Spleen (tissue), 11 donors: Measurements from ENCODE around the gene CDH19. TPM values are rescaled to one million over a fixed set of nuclear protein-coding genes. Genes with fewer than 3 reads are reported as not detected.

Source experiments
- DNase-seq: peaks from one replicate; pipeline ENCODE4 v3.0.0-alpha.2; 2020
- H3K27ac ChIP-seq, 8 donors: fragments of 200-600 bp; sonication (generic) in 7 of 8; 1 replicate in 4 of 8; 2 replicates in 4 of 8; pipeline versions ENCODE4 v1.5.0 to v1.8.0; 2016 to 2021; ENCODE audit warnings: inconsistent platforms in 4 of 8, mild to moderate bottlenecking in 4 of 8, moderate library complexity in 1 of 8
- H3K27me3 ChIP-seq, 7 donors: fragments of 200-600 bp; sonication (generic) in 6 of 7; replicated peaks in 1 of 7; 1 replicate in 4 of 7; 2 replicates in 3 of 7; pipeline versions ENCODE4 v1.5.0 to v1.8.0; 2016 to 2021; ENCODE audit warnings: inconsistent platforms in 3 of 7, mild to moderate bottlenecking in 1 of 7
- H3K36me3 ChIP-seq, 6 donors: fragments of 200-600 bp; sonication (generic) in 5 of 6; 1 replicate in 4 of 6; 2 replicates in 2 of 6; pipeline versions ENCODE4 v1.5.0 to v1.8.0; 2016 to 2021; ENCODE audit warnings: inconsistent platforms in 2 of 6
- H3K4me1 ChIP-seq, 6 donors: fragments of 200-600 bp; sonication (generic) in 5 of 6; 1 replicate in 3 of 6; 2 replicates in 3 of 6; pipeline versions ENCODE4 v1.5.0 to v1.8.0; 2016 to 2021; ENCODE audit warnings: inconsistent platforms in 3 of 6
- H3K4me3 ChIP-seq, 8 donors: fragments of 200-600 bp; sonication (generic) in 7 of 8; 1 replicate in 4 of 8; 2 replicates in 4 of 8; pipeline versions ENCODE4 v1.5.0 to v1.8.0; 2016 to 2021; ENCODE audit warnings: inconsistent platforms in 4 of 8, mild to moderate bottlenecking in 4 of 8, moderate library complexity in 2 of 8
- H3K9me3 ChIP-seq, 8 donors: fragments of 200-600 bp; sonication (generic) in 7 of 8; 1 replicate in 4 of 8; 2 replicates in 4 of 8; pipeline versions ENCODE4 v1.5.0 to v1.8.0; 2016 to 2021; ENCODE audit warnings: inconsistent platforms in 4 of 8
- CTCF ChIP-seq, 11 experiments: fragments of 200-600 bp in 7 of 11; fragments of 450-650 bp in 4 of 11; sonication (generic) in 4 of 11; IDR thresholded peaks in 8 of 11; conservative IDR thresholded peaks in 3 of 11; 1 replicate in 7 of 11; 2 replicates in 4 of 11; pipeline versions ENCODE4 v1.4.0 to v1.8.0; 2016 to 2021; ENCODE audit warnings: antibody characterized with exemption in 11 of 11, inconsistent platforms in 4 of 11, mild to moderate bottlenecking in 1 of 11
- POLR2A ChIP-seq, 3 donors: fragments of 450-650 bp; IDR thresholded peaks; one replicate each; pipeline ENCODE4 v1.5.1; 2017; ENCODE audit warnings: antibody characterized with exemption in 3 of 3, mild to moderate bottlenecking in 1 of 3
- POLR2AphosphoS5 ChIP-seq, 3 donors: sonication (generic); formaldehyde crosslinking; IDR thresholded peaks; one replicate each; pipeline ENCODE4 v1.5.1; 2017; ENCODE audit warnings: antibody characterized with exemption in 3 of 3
- WGBS, 5 donors: extraction: QIAGEN DNeasy Blood & Tissue Kit in 3 of 5; methylation state at CpG; one replicate each; pipeline versions ENCODE4 v1.1.5 to v1.1.7; 2013 to 2018; 5-methylcytosine and 5-hydroxymethylcytosine counted together
- intact Hi-C: fragments of 100-400 bp; cut with DNase I; formaldehyde crosslinking; loops from one replicate; pipeline ENCODE4 v1.15.0; 2023; ENCODE audit warnings: low total_unique reads
- polyA plus RNA-seq, 3 donors: library from polyadenylated mRNA; stranded (reverse); fragments of 200-250 nt; gene quantifications; one replicate each; pipeline ENCODE4 v1.2.1, GENCODE V29; 2013
- total RNA-seq, 7 donors: library from RNA; depleted of rRNA in 3 of 7; stranded (reverse); fragments of >200 nt in 3 of 7; fragmentation: NEBNext Ultra II Directional in 4 of 7; extraction: Animal tissue kit (Norgen Biotek cat#: 25700) in 4 of 7; gene quantifications; one replicate each; pipeline versions ENCODE4 v1.1.0 to v1.2.1, GENCODE V29; 2016 to 2021
- donor health status: healthy with polysubstance abuse.
- donor health status: DM: no; HTN: no; CAD: no; lungs with moderate emphysema.
- donor health status: DM: no; HTN: no; CAD: no.
- donor health status: Bipolar disorder and iron deficiency.
- donor health status: healthy.
- donor health status: DM: no; HTN: no; CAD: no.
- donor health status: DM: yes; HTN: yes; CAD: no.

CDH19 gene
- total and polyA plus RNA-seq, 10 donors = 0.47 to 6.4 (median 2.4) TPM

GRCh38 chr18:66621816-66622576, 18.1 kb upstream of the CDH19 start:
- Histone ChIP-seq H3K4me3 (no peak overlapping the region), H3K27me3 (no peaks in the 10 kb centered on the region), H3K27ac (no peak overlapping the region), H3K4me1 (no peaks in the 10 kb centered on the region), H3K9me3 (peaks cover 0 to 7% (median 0%) of the 10 kb centered on the region in 8 donors), H3K36me3 (no peaks in the 10 kb centered on the region)
- TF ChIP-seq POLR2AphosphoS5 (IDR thresholded peaks at IDR 0.05) (no peak), CTCF (IDR thresholded peaks at IDR 0.05 in 8 of 11, conservative IDR thresholded peaks at IDR 0.05 in 3 of 11) (no peak), POLR2A (IDR thresholded peaks at IDR 0.05) (no peak)
- intact Hi-C loops = no loop called here
- WGBS, 5 donors = 87 to 98% (median 89%) methylated on average over 10 to 12 of the region's 12 CpGs
- DNase-seq = no peak

- no peak for TF ChIP-seq POLR2A (IDR thresholded peaks at IDR 0.05)
- TF ChIP-seq CTCF (IDR thresholded peaks at IDR 0.05 in 8 of 11, conservative IDR thresholded peaks at IDR 0.05 in 3 of 11) = peak in 1 of 11 experiments; percentile 18
- Histone ChIP-seq H3K27ac (no peak overlapping the region), H3K4me1 (no peaks in the 10 kb centered on the region), H3K27me3 (no peaks in the 10 kb centered on the region), H3K9me3 (peaks cover 0 to 7% (median 0%) of the 10 kb centered on the region in 8 donors), H3K36me3 (no peaks in the 10 kb centered on the region), H3K4me3 (no peak overlapping the region)
- intact Hi-C loops = no loop called here
- 72 to 79% (median 76%) methylated on average over 4 of the region's 4 CpGs for WGBS, 5 donors
- DNase-seq = no peak
Measured at GRCh38 chr18:66616523-66616983, 12.7 kb upstream of the CDH19 start.

GRCh38 chr18:66615176-66615575, 11.3 kb upstream of the CDH19 start:
- peak overlapping the region in 2 of 8 donors; percentile 39 to 52 for H3K27ac ChIP-seq
- no peak for DNase-seq
- no peaks in the 10 kb centered on the region for H3K4me1 ChIP-seq
- H3K36me3 ChIP-seq = no peaks in the 10 kb centered on the region
- H3K4me3 ChIP-seq = no peak overlapping the region
- no peak for TF ChIP-seq POLR2AphosphoS5 (IDR thresholded peaks at IDR 0.05)
- H3K9me3 ChIP-seq = no peaks in the 10 kb centered on the region
- intact Hi-C loops = no loop called here
- H3K27me3 ChIP-seq = no peaks in the 10 kb centered on the region

GRCh38 chr18:66607632-66608031, 3.7 kb upstream of the CDH19 start:
- 91 to 98% (median 95%) methylated on average over 6 of the region's 6 CpGs for WGBS, 5 donors
- no peaks in the 10 kb centered on the region for H3K36me3 ChIP-seq
- intact Hi-C loops = no loop called here

More at GRCh38 chr18:66607632-66608031, 3.7 kb upstream of the CDH19 start:
- H3K27ac ChIP-seq = no peak overlapping the region
- no peak for TF ChIP-seq POLR2A (IDR thresholded peaks at IDR 0.05)
- TF ChIP-seq POLR2AphosphoS5 (IDR thresholded peaks at IDR 0.05) = no peak
- no peak for TF ChIP-seq CTCF (IDR thresholded peaks at IDR 0.05 in 8 of 11, conservative IDR thresholded peaks at IDR 0.05 in 3 of 11)
- H3K4me3 ChIP-seq = no peak overlapping the region
- H3K9me3 ChIP-seq = peaks cover 0 to 5% (median 0%) of the 10 kb centered on the region in 8 donors
- H3K4me1 ChIP-seq = no peaks in the 10 kb centered on the region
- no peaks in the 10 kb centered on the region for H3K27me3 ChIP-seq
- DNase-seq = no peak
